ENCODE measurements around the gene RAB3IP.
"Not testable (repeated sequence)": the region's sequence is repeated elsewhere in the genome, so short reads cannot be mapped to it uniquely, and the experiment has no call there.

RAB3IP gene

DNA sequence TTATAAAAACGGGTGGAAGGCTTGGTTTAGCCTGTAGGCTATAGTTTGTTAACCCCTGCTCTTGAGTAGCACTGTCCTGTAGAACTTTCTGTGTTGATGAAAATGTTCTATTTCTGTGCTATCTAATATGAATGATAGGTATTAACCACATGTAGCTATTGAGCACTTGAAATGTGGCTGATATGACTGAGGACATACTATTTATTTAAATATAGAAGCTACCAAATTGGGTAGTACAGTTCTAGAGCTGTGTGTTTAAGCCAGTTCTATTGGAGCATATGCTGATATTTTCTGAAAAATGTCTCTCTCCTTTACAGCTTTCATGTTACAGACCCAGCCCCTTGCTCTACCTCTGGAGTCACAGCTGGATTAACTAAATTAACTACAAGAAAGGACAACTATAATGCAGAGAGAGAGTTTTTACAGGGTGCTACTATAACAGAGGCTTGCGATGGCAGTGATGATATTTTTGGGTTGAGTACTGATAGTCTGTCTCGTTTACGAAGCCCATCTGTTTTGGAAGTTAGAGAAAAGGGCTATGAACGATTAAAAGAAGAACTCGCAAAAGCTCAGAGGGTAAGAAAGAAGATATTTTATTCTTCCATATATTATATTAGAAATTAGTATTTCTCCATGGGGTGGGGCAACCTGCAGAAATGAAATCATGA lies 17.6 kb downstream of the RAB3IP start:
- no peak for DNase-seq (ENCODE audit: low read depth)

DNA sequence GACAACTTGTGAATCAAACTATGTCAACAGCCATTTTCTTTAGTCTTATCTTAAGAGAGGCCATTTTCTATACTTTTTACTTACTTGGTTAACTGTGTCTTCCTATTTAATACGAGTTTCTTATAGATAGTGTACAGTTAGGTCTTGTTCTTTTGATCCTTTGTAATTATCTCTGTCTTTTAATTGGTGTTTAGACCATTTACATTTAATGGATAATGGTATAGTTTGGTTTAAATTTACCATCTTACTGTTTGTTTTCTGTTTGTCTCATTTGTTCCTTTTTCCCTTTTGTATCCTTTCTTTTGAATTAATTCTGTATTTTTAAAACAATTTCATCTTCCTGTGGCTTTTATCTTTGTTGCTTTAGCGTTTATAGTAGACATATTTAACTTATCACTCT lies 19.4 kb downstream of the RAB3IP start:
- DNase-seq (ENCODE audit: low read depth) = no peak

DNA sequence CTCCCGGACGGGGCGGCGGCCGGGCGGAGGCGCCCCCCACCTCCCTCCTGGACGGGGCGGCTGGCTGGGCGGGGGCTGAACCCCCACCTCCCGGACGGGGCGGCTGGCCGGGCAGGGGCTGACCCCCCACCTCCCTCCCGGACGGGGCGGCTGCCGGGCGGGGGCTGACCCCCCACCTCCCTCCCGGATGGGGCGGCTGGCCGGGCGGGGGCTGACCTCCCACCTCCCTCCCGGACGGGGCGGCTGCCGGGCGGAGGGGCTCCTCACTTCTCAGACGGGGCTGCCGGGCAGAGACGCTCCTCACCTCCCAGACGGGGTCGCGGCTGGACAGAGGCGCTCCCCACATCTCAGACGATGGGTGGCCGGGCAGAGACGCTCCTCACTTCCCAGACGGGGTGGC lies 20.9 kb downstream of the RAB3IP start:
- not testable (repeated sequence) for DNase-seq (ENCODE audit: low read depth)

DNA sequence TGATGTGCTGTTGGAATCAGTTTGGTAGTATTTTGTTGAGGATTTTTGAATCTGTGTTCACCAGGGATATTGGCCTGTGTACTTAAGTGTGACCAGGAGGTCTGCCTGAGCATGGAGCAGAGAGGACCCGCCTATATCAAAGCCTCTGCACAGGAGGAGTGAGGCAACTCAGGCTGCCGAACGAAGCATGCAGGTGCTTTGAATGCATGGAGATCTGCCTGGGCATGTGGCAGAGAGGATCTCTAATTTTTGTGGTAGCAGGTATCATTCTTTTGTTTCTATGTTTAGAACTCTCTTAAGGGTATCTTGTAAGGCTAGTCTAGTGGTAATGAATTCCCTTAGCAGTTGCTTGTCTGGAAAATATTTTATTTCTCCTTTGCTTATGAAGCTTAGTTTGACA lies 26.9 kb downstream of the RAB3IP start:
- no peak for DNase-seq (ENCODE audit: low read depth)

DNA sequence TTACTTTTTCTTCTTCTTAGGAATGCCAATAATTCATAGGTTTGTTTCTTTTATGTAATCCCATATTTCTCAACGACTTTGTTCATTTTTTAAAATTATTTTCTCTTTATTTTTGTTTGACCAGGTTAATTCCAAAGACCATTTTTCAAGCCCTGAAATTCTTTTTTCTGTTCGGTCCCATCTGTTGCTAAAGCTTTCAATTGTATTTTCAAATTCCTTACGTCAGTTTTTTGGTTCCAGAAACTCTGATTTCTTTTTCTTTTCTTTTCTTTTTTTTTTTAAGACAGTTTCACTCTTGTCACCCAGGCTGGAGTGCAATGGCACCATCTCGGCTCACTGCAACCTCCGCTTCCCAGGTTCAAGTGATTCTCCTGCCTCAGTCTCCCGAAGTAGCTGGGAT lies 27.6 kb downstream of the RAB3IP start:
- no peak for DNase-seq (ENCODE audit: low read depth)

DNA sequence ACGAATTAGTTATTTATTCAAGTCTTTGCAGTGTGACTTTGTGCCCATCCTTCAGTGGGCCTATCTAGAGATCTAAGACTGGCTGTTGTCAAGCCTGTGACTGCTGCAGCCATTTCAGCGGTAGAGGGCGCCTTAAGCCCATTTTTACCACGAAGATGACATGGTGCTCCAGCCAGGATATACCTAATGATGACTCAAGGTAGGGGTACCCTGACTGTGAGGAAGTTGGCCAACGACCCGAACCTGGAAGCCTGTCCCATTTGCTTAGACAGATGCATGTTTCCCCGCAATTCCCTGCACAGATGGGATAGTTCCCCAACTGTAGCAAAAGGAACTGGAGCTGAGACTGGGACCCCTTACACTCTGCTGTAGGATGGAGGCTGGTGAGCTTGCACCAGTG lies 41.3 kb downstream of the RAB3IP start:
- DNase-seq (ENCODE audit: low read depth) = peak; percentile 26

DNA sequence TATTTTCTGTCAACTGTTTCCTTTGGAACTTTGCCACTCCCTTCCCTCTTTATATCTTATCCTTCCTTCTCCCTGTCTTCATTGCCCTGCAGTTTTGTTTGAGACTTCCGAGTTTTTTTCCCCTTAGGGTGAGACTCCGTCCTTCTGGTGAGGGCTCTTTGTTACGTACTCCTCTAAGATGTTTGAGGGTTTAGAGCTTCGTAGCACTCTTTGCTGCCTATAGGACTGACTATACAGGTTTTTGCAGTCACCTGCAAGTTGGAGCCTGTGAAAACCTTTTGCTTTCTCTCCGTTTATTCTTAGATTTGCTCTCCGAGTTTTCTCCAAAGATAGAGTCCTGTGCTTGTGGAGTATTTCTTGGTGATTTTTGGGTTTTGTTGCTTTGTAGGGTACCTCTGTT lies 44.7 kb downstream of the RAB3IP start:
- DNase-seq (ENCODE audit: low read depth) = no peak

DNA sequence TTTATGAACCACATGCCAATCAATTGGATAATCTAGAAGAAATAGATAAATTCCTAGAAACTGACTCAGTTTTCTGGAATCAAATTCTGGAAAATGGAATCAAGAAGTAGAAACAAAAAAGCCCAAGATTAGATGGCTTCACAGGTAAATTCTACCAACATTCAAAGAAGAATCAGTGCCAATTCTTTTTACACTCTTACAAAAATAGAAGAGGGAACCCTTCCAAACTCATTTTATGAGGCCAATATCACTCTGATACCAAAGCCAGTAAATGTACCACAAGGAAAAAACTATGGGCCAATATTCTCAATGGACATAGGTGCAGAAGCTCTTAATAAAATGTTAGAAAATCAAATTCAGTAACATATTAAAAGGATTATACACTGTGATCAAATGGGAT lies 50.7 kb downstream of the RAB3IP start:
- no peak for DNase-seq (ENCODE audit: low read depth)

DNA sequence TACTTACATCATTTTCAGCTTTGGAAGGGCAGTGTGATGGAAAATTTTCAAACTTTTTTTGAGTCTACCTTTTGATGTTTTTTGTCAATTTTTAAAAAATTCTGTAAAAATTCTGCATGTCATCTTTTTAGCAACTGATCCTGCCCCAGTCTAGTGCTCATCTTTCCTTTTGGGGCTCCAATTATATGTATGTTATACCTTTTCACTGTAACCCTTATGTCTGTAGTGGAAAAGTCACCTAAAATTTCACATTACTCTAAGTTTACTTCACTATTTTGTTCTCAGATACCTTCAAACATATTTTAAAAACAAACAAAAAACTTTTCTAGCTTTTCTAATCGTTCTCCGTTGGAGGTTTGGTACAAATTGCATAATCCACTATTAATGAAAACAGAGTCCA lies 53.9 kb downstream of the RAB3IP start:
- no peak for DNase-seq (ENCODE audit: low read depth)

DNA sequence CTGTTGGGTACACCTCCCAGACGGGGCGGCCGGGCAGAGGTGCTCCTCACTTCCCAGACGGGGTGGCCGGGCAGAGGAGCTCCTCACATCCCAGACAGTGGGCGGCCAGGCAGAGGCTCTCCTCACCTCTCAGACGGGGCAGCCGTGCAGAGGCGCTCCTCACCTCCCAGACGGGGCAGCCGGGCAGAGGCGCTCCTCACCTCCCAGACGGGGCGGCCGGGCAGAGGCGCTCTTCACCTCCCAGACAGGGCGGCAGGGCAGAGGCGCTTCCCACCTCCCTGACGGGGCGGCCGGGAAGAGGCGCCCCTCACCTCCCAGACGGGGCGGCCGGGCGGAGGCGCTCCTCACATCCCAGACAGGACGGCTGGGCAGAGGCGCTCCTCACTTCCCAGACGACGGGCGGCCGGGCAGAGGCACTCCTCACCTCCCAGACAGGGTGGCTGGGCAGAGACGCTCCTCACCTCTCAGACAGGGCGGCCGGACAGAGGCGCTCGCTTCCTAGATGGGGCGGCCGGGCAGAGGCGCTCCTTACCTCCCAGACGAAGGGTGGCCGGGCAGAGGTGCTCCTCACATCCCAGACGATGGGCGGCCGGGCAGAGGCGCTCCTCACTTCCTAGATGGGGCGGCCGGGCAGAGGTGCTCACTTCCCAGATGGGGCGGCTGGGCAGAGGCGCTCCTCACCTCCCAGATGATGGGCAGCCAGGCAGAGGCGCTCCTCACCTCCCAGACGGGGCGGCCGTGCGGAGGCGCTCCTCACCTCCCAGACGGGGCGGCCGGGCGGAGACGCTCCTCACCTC lies 68.6 kb downstream of the RAB3IP start:
- not testable (repeated sequence) for DNase-seq (ENCODE audit: low read depth)

DNA sequence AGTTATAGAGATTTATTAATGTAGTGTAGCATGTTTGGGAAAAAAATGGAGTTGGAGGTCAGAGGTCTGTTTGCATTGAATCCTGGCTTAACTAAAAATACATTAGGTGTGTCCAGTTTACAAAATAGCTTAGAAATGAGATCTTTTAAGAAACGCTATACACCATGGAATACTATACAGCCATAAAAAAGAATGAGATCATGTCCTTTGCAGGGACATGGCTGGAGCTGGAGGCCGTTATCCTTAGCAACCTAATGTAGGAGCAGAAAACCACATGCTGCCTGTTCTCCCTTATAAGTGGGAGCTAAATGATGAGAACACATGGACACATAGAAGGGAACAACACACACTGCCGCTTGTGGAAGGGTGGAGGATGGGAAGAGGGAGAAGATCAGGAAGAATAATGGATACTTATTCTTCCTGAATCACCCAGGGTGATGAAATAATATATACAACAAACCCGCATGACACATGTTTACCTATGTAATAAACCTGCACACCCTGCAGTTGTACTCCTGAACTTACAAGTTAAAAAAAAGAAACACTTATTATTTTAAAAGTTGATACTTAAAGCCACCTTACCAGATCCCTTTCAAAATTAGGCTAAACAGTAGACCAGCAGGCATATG lies 72.3 kb downstream of the RAB3IP start:
- no peak for DNase-seq (ENCODE audit: low read depth)

DNA sequence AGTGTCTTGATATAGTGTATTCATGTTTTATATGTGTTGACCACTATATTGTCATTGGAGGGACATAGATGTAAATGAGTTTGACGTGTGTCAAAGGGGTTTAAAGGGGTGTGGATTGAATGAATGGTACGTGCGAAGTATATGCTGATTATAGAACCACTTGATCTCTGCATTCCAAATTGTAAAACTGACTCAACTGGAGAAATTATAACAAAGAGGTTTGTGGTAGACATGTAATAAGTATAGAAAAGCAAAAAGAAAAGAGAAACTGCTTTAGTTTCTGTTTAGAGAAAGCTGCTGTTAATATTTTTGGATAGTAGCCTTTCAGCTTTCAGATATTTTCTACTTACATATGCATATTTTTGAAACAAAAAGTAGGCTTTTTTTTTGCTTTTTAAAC lies 77.4 kb downstream of the RAB3IP start:
- DNase-seq (ENCODE audit: low read depth) = no peak

DNA sequence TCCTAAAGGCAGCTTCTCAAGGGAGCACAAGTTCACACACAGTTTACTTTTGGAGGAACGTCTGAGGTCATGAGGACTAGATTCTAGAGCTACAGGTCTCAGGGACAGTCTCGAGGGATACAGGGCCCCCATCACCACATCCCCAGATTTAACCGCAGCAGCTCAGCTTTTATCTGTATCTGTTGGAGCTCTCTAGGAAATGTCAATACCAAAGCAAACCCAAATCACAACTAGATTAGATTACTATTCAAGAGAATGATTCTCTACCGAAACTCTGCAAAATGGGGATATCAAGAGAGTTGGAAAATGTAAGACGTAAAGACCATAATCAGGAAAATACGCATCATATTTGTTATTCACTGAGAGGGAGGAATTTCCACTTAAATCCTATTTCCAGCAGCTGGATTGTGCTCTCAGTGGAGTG lies 82.4 kb downstream of the RAB3IP start:
- DNase-seq (ENCODE audit: low read depth) = no peak

DNA sequence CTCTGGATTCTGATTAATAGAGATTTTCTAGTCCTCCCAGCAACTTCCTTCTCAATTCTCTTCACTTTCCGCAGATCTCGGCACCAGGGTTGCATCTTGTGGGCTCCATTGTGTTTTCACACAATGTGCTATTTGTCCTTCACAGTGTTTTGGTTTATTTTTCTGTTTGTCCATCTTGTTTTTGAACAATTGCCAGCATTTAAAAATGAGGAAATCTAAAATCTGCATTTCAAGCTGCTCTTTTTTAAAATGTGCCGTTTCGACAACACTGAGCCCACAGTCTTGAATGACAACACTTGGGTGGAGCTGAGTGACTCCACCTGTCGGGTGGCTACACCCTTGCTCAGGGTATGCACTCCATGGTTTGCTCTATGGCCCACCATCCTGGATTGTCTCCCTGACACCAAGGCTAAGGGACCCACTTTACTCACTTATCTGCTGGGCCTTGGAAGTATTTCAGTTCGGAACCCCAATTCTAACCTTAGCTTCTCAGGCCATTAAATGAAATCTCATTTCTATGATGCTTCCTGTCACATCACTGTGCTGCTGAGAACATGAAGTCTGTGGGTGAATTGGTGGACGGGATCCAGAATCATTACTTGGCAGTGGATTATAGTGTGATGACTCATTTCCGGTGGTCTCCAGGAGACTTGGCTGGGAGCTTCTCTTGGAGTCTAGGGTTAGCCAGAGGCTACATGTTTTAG lies 82.9 kb downstream of the RAB3IP start:
- peak; percentile 78 for DNase-seq (ENCODE audit: low read depth)

DNA sequence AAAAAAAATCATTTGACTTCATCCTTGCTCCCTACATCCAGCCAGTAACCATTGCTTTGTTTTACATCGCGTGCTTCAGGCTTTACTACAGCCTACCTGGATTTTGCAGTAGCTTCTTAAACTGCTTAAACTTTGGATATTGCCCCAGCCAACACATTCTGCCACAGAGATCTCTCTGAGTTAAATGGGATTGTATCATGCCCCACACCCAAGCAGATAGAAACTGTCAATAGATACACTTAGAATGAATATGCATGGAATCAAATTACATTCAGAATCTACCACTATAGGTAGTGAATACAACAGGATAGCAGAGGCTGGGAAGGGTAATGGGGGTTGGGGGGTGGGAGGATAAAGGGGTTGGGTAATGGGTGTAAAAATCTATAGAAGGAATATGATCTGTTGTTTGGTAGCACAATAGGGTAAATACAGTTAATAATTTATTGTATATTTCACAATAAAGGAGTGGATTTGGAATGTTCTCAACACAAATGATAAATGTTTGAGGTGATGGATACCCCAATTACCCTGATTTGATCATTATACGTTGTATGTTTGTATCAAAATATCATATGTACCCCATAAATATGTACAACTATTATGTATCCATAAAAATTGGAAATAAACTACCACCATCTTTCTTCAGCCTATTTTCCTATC lies 83.7 kb downstream of the RAB3IP start:
- DNase-seq (ENCODE audit: low read depth) = no peak

DNA sequence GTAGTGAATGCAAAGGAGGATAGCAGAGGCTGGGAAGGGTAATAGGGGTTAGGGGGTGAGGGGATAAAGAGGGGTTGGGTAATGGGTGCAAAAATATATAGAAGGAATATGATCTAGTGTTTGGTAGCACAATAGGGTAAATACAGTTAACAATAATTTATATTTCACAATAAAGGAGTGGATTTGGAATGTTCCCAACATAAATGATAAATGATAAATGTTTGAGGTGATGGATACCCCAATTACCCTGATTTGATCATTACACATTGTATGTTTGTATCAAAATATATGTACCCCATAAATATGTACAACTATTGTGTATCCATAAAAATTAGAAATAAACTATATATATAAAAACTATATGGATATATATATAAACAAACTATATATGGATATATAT lies 85.4 kb downstream of the RAB3IP start:
- DNase-seq (ENCODE audit: low read depth) = no peak

DNA sequence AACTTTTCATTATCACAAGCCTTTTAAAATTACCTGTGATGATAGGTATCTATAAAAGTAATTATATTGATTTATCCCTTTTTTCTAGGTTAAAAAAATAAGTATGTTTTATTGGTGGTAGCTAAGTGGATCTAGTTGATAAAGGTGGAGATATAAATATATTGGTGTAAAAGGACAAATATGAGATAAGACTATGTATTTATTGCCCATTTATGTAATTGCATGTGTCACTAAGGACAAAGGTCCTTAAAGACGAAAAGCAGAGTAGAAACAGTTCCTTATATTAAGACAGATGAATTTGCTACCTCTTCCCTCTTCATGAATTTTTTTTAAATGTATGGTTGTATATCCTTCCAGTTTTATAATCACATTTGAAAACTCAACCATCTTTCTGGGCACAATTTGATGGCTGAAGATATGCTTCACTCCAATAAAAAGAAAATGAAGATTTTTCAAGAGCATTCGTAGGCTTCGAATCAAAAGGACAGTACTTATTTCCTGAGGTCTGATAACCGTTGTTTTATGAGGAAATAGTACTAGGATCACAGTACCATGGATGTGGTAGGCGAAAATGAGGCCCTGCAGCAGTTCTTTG lies 86.4 kb downstream of the RAB3IP start, which contains the start of gene MYRFL:
TSS of gene MYRFL (plus strand) at position 262 of the 595 bp plus-strand sequence. CDS start at position 553, 291 bp downstream.
- no peak for DNase-seq (ENCODE audit: low read depth)

DNA sequence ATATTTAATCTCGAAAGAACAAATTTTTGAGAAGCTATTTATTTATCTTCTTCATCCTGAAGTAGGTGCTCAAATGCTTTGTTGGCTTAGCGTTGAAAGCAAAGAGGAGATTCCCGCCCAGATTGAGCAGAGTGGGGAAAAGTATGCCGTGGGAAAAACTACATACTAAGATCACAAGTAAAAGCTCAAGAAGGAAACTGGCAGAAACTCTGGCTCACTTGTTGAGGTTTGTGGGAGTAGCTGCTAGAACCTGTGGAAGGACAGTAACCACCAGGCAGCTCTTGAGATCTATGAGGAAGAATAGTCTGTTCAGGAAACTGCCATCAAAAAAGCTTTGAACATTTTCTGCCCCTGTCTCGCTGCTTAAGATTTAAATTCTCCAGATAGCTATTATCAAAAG lies 90.2 kb downstream of the RAB3IP start:
- DNase-seq (ENCODE audit: low read depth) = no peak

DNA sequence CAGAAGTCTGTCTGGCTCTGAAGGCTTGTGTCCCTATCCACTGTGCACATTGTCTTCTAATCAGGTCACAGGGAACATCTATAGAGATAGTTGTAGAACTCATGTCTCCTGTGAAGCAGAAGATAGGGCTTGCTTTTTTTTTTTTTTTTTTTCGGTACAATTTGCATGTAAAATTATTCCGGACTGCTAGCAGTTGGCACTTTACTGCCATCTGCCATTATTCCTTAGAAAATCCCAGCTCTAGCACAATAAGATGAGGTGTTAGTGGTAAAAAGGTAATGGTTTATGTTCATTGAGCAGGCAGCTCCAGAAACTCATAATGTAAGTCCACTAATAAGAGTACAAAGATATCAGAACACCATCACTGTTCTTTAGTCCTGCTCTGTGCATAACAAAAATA lies 95.0 kb downstream of the RAB3IP start:
- DNase-seq (ENCODE audit: low read depth) = no peak

DNA sequence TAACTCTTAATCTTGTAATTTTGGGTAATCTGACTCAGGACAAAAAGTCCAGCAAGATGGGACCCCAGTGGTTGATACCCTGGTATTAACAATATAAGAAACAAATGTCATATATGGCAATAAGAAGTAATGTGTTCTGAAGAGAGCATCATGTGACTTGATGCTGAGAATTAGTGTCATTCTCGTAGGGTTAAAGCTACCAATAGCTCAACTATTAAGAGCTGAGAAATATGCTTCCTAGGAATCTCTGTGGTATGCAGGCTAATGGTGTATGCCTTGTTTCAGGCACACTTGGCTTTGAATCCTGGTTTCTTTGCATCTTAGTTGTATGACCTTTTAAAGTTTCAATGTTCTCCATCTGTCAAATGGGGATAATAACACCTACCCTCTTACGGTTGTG lies 95.5 kb downstream of the RAB3IP start:
- no peak for DNase-seq (ENCODE audit: low read depth)

DNA sequence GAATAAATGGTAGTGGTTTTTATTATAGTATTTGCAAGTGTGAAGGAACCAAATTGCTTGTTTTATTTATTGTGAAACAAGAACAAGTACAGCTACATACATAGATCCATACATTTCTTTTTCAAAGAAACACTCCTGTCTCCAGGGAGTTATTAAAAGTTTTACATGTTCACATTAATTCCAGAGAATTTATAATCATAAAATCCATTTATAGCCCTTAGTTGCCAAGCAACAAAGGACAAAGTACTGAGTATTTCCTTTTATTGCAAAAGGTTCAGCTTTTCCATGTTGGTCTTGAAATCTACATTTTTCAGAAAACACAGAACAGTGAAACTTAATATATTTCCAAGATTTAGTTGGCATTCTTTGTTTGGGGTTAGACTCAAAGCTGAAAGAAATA lies 95.9 kb downstream of the RAB3IP start:
- DNase-seq (ENCODE audit: low read depth) = no peak

DNA sequence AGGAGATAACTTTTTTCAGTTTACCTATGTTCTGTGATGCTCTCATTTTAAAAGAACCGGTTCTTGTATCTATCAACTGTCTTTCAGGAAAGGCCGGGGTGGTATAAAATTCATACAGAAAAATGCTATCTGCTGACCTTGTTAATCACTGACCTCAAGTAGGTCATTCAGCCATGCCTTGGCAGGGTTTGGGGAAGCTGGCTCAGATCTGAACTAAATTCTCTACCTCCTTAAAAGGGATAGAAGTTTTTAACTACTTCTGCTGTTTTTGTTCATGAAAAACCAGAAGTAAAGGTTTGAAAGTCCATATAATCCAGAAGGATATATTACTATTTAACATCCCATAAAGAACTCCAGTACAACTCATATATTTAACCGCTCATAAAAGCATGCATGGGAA lies 96.4 kb downstream of the RAB3IP start:
- DNase-seq (ENCODE audit: low read depth) = no peak

Measured in HS-27A (cell line).